Renal cortical epithelial cell (primary cell): Measurements from ENCODE around the gene RFX3. TPM values are rescaled to one million over a fixed set of nuclear protein-coding genes. Genes with fewer than 3 reads are reported as not detected.

Experiments
- DNase-seq: peaks from one replicate; pipeline ENCODE4 v3.0.0-alpha.2; 2011; ENCODE audit warnings: low read depth
- total RNA-seq: library from RNA; depleted of rRNA; stranded (reverse); fragments of >200 nt; gene quantifications from 2 replicates; pipeline ENCODE4 v1.2.3, GENCODE V29; 2014

RFX3 gene
- total RNA-seq, 1 donor from 2014 or later: 10.8 TPM

DNA sequence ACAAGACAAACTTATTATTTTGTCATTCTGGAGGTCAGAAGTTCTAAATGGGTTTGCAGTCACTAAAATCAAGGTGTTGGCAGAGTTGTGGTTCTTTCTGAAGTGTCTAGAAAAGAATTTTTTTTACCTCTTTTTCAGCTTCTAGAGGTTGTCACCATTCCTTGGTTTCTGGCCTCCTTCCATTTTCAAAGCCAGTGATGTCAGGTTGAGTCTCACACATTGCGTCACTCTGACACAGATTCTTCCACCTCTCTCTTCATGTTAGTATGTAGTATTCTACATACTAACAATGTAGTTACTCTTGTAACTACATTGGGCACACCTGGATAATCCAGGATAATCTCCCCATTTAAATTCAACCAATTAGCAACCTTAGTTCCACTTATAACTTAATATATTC is 290.3 kb downstream of the RFX3 start:
- no peak for DNase-seq

- no peak for DNase-seq
Observed at GRCh38 chr9:3224931-3225330, 300.9 kb downstream of the RFX3 start.

DNA sequence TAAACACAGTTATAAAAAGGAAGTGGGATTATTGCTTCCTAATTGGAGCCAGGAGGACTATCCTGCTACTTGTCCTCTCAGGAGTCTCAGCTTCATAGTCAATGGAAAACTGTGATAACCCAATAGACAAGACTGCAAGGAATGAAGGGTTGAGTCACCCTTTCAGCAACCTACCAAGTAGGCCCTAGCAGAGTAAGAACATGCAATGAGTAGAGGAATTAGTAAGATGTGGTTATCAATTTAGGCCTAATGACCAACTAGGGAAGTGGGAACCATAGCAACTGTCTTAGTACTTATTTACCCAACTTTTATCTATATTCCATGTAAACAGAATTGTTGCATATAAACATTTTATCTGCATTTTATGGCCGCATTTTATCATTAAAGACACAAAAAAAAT is 310.1 kb downstream of the RFX3 start:
- peak; percentile 16 for DNase-seq

GRCh38 chr9:3214741-3215140 is 311.1 kb downstream of the RFX3 start:
- no peak for DNase-seq

- DNase-seq: no peak
Observed at GRCh38 chr9:3205421-3206095, 320.2 kb downstream of the RFX3 start.

DNA sequence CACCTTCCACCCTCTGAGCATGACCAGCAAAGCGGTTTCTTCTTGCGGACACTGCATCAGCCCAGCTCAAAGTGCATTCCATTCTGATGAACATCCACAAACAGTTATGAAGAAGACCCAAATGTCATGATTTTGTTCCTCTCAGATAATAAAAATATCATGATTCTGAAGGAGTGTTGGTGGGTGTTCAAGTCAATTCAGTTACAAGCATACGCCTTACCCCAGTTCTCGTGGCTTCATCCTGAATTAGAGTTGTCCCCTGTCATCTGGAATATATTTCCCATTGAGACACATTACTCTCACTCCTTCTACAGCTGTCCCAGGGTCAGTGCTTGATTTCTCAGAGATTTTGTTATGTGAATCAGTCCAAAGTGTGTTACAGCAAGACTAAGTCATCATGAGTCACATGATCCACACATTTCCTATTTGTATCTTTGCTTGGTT is 325.4 kb downstream of the RFX3 start:
- peak; percentile 11 for DNase-seq

GRCh38 chr9:3193791-3194190 is 332.0 kb downstream of the RFX3 start:
- DNase-seq: no peak

- DNase-seq: no peak
Observed at GRCh38 chr9:3191715-3192114, 334.1 kb downstream of the RFX3 start.

GRCh38 chr9:3189113-3189861 is 336.5 kb downstream of the RFX3 start:
- DNase-seq: no peak

- no peak for DNase-seq
Observed at GRCh38 chr9:3186751-3187150, 339.1 kb downstream of the RFX3 start.

- DNase-seq: no peak
Observed at GRCh38 chr9:3181049-3181953, 344.5 kb downstream of the RFX3 start.

DNA sequence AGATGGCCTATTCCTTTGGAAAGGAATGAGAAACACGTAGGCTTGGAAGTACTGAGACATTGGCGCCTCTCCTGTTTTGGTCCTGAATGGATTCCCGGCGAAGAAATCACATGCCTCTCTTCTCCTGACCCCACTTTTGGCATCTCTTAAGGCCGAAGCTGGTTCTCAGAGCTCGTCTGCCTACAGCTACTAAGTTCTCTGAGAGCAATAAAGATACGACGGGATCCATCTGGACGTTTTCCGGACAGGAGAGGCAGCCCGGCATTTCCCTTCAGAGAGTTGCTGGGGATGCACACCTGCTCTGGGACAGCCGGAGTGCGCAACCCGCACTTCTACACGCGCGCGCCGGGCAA is 345.1 kb downstream of the RFX3 start:
- no peak for DNase-seq

GRCh38 chr9:3179711-3180110 is 346.1 kb downstream of the RFX3 start:
- DNase-seq: no peak

DNA sequence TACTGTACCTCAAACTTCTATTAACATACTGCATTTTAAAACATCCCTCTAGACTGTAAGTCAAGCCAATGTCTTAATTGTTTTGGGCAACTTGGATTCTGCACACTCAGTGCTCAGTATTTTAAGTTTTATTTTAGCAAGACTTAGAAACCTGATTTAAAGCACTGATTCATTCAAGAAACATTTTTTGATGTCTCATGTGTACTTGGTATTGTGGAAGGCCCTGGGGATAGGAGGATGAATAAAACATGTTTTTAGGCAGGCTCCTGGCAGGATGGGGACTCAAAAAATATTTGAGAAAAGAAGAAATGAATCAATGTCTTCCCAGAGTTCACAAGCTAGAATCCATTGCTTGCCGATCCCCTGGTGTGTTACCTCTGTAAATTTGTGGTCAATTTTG is 347.9 kb downstream of the RFX3 start:
- DNase-seq: peak; percentile 4

DNA sequence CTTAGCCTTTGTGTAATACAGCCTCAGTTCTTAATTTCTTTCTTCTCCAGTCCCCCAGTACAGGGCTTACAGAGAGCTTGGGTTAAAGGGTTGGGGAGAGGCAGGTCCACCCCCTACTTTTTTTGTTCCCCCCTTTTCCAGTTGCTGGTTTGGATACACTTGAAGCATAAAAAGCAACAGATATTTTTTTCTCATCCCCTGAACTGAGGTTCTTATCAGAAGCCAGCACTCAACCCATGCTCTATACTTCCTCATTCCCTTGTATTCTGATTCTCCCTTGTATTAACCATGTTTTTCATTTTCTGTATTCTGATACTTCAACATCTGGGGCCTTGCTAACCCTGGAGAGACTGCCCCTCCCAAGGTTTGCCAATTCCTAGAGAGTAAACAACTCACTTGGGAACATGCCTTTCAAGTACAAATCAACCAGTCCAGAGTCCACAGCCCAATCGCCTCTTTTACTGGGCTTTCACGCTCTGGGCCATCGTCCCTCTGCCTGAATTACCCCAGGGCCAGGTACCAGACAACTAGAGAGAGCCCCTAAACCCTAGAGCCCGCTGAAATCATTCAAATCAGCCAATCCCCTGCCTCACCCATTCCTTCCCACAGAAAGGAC is 348.5 kb downstream of the RFX3 start:
- no peak for DNase-seq

DNA sequence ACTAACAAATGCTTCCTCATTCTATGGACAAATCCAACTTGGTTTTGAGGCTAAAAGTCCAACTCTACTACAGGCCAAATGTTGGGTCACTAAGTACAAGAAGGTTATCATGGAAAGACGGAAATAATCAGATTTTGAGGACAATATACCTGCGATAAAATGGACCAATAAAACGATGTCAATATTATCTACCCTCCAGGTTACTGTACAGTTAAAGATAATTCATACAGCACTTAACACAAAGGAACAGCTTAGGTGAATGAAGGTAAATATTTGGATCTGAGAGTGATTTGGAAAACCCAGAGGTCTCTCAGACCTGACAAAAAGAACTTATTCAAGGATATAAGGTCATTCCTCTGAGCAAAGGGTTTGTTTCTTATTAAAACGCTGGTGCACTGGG is 352.4 kb downstream of the RFX3 start:
- no peak for DNase-seq

GRCh38 chr9:3170819-3171218 is 355.0 kb downstream of the RFX3 start:
- DNase-seq: no peak
